ENCODE data around the gene ZNF92.
A peak's percentile ranks its signal among the peaks of the same experiment; 100 is the strongest.
"Not testable (repeated sequence)": the region's sequence is repeated elsewhere in the genome, so short reads cannot be mapped to it uniquely, and the experiment has no call there.

The ZNF92 gene

GRCh38 chr7:65441010-65441409 lies 67.4 kb downstream of the ZNF92 start:
- TF ChIP-seq, protein P1, sequence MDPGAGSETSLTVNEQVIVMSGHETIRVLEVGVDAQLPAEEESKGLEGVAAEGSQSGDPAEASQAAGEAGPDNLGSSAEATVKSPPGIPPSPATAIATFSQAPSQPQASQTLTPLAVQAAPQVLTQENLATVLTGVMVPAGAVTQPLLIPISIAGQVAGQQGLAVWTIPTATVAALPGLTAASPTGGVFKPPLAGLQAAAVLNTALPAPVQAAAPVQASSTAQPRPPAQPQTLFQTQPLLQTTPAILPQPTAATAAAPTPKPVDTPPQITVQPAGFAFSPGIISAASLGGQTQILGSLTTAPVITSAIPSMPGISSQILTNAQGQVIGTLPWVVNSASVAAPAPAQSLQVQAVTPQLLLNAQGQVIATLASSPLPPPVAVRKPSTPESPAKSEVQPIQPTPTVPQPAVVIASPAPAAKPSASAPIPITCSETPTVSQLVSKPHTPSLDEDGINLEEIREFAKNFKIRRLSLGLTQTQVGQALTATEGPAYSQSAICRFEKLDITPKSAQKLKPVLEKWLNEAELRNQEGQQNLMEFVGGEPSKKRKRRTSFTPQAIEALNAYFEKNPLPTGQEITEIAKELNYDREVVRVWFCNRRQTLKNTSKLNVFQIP (CRISPR knock-in tag; IDR thresholded peaks at IDR 0.05; ENCODE audit: borderline replicate concordance, low read depth): no peak
- no peak for TF ChIP-seq BACH2 (CRISPR knock-in tag; IDR thresholded peaks at IDR 0.05; ENCODE audit: borderline replicate concordance)
- TF ChIP-seq ZC3H10 (CRISPR knock-in tag; IDR thresholded peaks at IDR 0.05): 0 out of 2 replicates have a peak, but pooled peaks have one; percentile 33
- peak; percentile 46; the same call in 2 of the 3 replicates for ATAC-seq

DNA sequence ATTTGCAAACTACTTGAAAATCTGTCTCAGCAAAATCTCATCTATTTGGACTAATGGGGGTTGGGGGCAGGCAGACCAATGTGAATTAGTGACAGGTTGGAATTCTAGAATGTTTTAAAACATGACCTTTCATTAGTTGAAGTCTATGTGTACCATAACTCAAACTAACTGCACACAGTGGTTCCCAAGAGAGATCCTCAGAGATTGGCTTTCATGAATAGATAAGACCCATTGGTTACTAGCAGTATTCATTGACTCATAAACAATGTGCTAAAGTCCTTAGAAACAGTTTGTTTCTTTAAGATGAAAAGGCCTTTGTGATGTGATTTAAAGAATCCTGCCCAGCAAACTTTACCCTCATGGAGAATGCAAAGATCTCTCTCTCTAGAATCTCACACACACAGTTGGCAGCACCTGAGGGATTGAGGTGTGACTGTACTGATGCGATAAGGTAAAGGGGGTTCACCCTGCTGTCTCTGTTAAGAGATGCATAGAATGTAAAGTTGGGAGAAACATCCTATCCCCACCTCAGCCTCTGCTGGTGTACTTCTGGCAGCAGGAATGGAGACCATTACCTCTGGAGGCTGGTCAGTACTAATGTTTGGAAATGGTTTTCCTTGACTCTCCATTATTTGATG lies 70.7 kb downstream of the ZNF92 start:
- no peak for TF ChIP-seq CREB5 (CRISPR knock-in tag; IDR thresholded peaks at IDR 0.05; ENCODE audit: low read depth)
- no peak for TF ChIP-seq BACH2 (CRISPR knock-in tag; IDR thresholded peaks at IDR 0.05; ENCODE audit: borderline replicate concordance)
- no peak for TF ChIP-seq ARNTL (CRISPR knock-in tag; IDR thresholded peaks at IDR 0.05; ENCODE audit: borderline replicate concordance, low read depth)
- TF ChIP-seq RARB (CRISPR knock-in tag; IDR thresholded peaks at IDR 0.05): no peak
- TF ChIP-seq GLIS3 (CRISPR knock-in tag; IDR thresholded peaks at IDR 0.05): no peak
- TF ChIP-seq ZC3H10 (CRISPR knock-in tag; IDR thresholded peaks at IDR 0.05): no peak
- TF ChIP-seq TOX (CRISPR knock-in tag; IDR thresholded peaks at IDR 0.05; ENCODE audit: borderline replicate concordance): no peak
- no peak for TF ChIP-seq ZNF8 (CRISPR knock-in tag; IDR thresholded peaks at IDR 0.05)
- TF ChIP-seq, protein P2, sequence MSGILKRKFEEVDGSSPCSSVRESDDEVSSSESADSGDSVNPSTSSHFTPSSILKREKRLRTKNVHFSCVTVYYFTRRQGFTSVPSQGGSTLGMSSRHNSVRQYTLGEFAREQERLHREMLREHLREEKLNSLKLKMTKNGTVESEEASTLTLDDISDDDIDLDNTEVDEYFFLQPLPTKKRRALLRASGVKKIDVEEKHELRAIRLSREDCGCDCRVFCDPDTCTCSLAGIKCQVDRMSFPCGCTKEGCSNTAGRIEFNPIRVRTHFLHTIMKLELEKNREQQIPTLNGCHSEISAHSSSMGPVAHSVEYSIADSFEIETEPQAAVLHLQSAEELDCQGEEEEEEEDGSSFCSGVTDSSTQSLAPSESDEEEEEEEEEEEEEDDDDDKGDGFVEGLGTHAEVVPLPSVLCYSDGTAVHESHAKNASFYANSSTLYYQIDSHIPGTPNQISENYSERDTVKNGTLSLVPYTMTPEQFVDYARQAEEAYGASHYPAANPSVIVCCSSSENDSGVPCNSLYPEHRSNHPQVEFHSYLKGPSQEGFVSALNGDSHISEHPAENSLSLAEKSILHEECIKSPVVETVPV (CRISPR knock-in tag; IDR thresholded peaks at IDR 0.05): no peak
- no peak for ATAC-seq

GRCh38 chr7:65444899-65445823 lies 71.5 kb downstream of the ZNF92 start:
- TF ChIP-seq ZFP30 (CRISPR knock-in tag; IDR thresholded peaks at IDR 0.05) (no peak), SNAI2 (CRISPR knock-in tag; IDR thresholded peaks at IDR 0.05) (no peak), ZNF565 (CRISPR knock-in tag; conservative IDR thresholded peaks at IDR 0.05; ENCODE audit: low read depth) (no peak), TCF4 (CRISPR knock-in tag; IDR thresholded peaks at IDR 0.05; ENCODE audit: borderline replicate concordance) (no peak), PATZ1 (CRISPR knock-in tag; IDR thresholded peaks at IDR 0.05; ENCODE audit: borderline replicate concordance) (no peak)
- ATAC-seq: no peak

GRCh38 chr7:65447041-65447440 lies 73.4 kb downstream of the ZNF92 start:
- ATAC-seq: not testable (repeated sequence)

- ATAC-seq: peak; percentile 85
- TF ChIP-seq PATZ1 (CRISPR knock-in tag; IDR thresholded peaks at IDR 0.05; ENCODE audit: borderline replicate concordance) (no peak), ZNF70 (CRISPR knock-in tag; IDR thresholded peaks at IDR 0.05) (no peak), TSHZ2 (CRISPR knock-in tag; IDR thresholded peaks at IDR 0.05) (no peak), TCF4 (CRISPR knock-in tag; IDR thresholded peaks at IDR 0.05; ENCODE audit: borderline replicate concordance) (no peak), ZFP3 (CRISPR knock-in tag; IDR thresholded peaks at IDR 0.05) (no peak), BACH2 (CRISPR knock-in tag; IDR thresholded peaks at IDR 0.05; ENCODE audit: borderline replicate concordance) (no peak), RARB (CRISPR knock-in tag; IDR thresholded peaks at IDR 0.05) (no peak)
- TF ChIP-seq, protein P2 (CRISPR knock-in tag; IDR thresholded peaks at IDR 0.05): no peak
Measured at GRCh38 chr7:65448816-65449504, 75.3 kb downstream of the ZNF92 start.
